OCI-LY3 (cell line): Measurements from ENCODE around the gene BPIFB2.

Source experiments
- H2AFZ ChIP-seq: fragments of 200-600, 300-600 bp; shearing (Covaris generic); 2 replicates; pipeline ENCODE4 v1.6.0; 2014; ENCODE audit warnings: antibody characterized with exemption, low read depth, low read length
- H3K27ac ChIP-seq: fragments of 200-600, 300-600 bp; sonication (generic); 2 replicates; pipeline ENCODE4 v1.5.1; 2014; ENCODE audit warnings: mild to moderate bottlenecking, low read length, moderate library complexity, mixed read lengths
- H3K27me3 ChIP-seq: fragments of 200-600, 300-600 bp; sonication (generic); 2 replicates; pipeline ENCODE4 v1.6.1; 2014; ENCODE audit warnings: low read depth, low read length, mixed read lengths
- H3K36me3 ChIP-seq: fragments of 200-600, 300-600 bp; sonication (generic); replicated peaks from 2 replicates; pipeline ENCODE3; 2014; ENCODE audit warnings: low read depth, low read length, mixed read lengths
- H3K4me1 ChIP-seq: fragments of 300-600, 200-600 bp; sonication (generic); 2 replicates; pipeline ENCODE4 v1.6.1; 2014; ENCODE audit warnings: low read length, mixed read lengths
- H3K4me2 ChIP-seq: fragments of 200-600, 300-600 bp; sonication (generic); 2 replicates; pipeline ENCODE4 v1.6.1; 2014; ENCODE audit warnings: low read length, mixed read lengths
- H3K4me3 ChIP-seq: fragments of 300-600, 200-600 bp; sonication (generic); 2 replicates; pipeline ENCODE4 v1.5.1; 2014; ENCODE audit warnings: antibody characterized with exemption, mild to moderate bottlenecking, low read length, moderate library complexity
- H3K79me2 ChIP-seq: fragments of 300-600, 200-600 bp; shearing (Covaris generic); 2 replicates; pipeline ENCODE4 v1.6.1; 2014; ENCODE audit warnings: mild to moderate bottlenecking, low read length, mixed read lengths
- H3K9ac ChIP-seq: fragments of 300-600, 200-600 bp; shearing (Covaris generic); 2 replicates; pipeline ENCODE4 v1.6.0; 2014; ENCODE audit warnings: mild to moderate bottlenecking, low read length, moderate library complexity
- H3K9me3 ChIP-seq: fragments of 200-600, 300-600 bp; shearing (Covaris generic); 2 replicates; pipeline ENCODE4 v1.6.1; 2014; ENCODE audit warnings: low read length, mixed read lengths; ENCODE audit not compliant: insufficient read depth
- H4K20me1 ChIP-seq: fragments of 200-600, 300-600 bp; sonication (generic); 2 replicates; pipeline ENCODE4 v1.6.1; 2016; ENCODE audit warnings: low read length, mixed read lengths; ENCODE audit not compliant: insufficient read depth
- CTCF ChIP-seq: fragments of 200-600, 300-600 bp; sonication (generic); IDR thresholded peaks from 2 replicates; pipeline ENCODE4 v1.5.1; 2014; ENCODE audit warnings: antibody characterized with exemption, low read length, low read depth
- EZH2phosphoT487 ChIP-seq: fragments of 200-600 bp; shearing (Covaris generic); IDR thresholded peaks from 2 replicates; pipeline ENCODE4 v1.6.1; 2018; ENCODE audit warnings: antibody characterized with exemption, mixed run types, low read depth

The BPIFB2 gene

GRCh38 chr20:33046412-33046811 is 38.9 kb downstream of the BPIFB2 start:
- no peak overlapping the region for H3K4me2 ChIP-seq
- H3K27ac ChIP-seq, result no peak overlapping the region
- TF ChIP-seq CTCF, result no peak
- TF ChIP-seq EZH2phosphoT487, result no peak
- no peaks in the 10 kb centered on the region for H3K79me2 ChIP-seq
- no peaks in the 10 kb centered on the region for H3K36me3 ChIP-seq
- no peak overlapping the region for H3K4me3 ChIP-seq
- H3K4me1 ChIP-seq, result no peaks in the 10 kb centered on the region
- H2AFZ ChIP-seq, result no peak overlapping the region
- H3K9ac ChIP-seq, result no peak overlapping the region
- no peaks in the 10 kb centered on the region for H3K9me3 ChIP-seq
- no peaks in the 10 kb centered on the region for H4K20me1 ChIP-seq
- H3K27me3 ChIP-seq, result no peaks in the 10 kb centered on the region

DNA sequence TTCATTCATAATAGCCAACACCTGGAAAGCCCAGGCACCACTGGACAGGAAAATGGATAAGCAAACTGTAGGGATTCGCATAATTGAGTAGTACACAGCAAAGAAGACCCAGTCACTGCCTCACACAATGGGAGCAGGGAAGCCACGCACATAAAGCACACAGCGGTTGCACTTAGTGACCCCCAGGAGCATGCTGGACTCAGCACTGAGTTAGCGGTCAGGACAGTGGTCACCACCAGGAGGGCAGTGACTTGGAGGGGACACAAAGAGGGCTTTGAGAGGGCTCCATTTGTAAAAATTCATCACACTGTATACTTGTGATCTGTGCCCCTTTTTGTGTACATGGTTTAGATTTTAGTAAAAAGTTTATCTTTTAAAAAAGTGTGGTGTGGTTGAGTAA is 43.8 kb downstream of the BPIFB2 start:
- Histone ChIP-seq H3K9me3 (no peaks in the 10 kb centered on the region), H2AFZ (no peak overlapping the region), H3K79me2 (no peaks in the 10 kb centered on the region), H3K4me2 (no peak overlapping the region), H3K9ac (no peak overlapping the region), H4K20me1 (no peaks in the 10 kb centered on the region), H3K36me3 (no peaks in the 10 kb centered on the region), H3K4me3 (no peak overlapping the region), H3K4me1 (no peaks in the 10 kb centered on the region), H3K27me3 (no peaks in the 10 kb centered on the region), H3K27ac (no peak overlapping the region)
- TF ChIP-seq EZH2phosphoT487 (no peak), CTCF (no peak)

DNA sequence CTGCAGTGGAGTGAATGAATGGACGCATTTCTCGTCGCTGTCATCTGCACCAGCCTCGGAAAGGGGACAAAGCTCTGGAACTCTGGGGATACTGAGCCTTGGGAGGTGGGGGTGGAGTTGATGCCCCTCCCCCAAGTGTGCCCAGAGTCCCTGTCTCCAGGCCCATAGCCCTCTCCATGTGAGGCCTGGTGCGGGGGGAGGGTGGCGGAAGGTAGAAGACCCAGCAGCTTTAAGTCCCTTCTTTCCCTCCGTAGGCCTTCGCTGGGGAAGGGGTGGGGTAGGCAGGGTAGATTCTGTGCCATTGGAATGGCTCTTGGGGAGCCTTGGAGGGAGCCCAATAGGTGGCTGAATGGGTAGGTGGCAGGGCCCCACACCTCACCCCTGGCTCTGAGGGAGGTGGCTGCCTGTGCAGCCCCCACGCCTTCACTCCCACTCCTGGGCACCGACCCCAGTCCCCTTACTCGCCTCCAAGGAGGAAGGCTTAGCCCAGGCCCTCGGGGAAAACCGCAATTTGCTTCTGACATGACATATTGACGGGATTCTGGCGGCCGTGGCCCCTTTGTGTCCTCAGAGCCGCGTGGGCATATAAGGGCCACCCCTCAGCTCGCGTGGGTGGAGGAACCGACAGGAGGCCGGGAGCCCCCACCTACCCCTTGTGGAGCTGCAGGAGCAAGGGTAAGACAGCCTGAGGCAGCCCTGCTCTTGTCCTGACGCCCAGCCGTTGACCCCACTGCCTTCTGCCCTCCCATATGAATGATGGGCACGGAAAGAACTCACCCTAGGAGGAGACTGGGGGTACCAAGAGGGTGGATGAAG is 46.0 kb downstream of the BPIFB2 start, which contains the start of gene BPIFB3:
Gene BPIFB3, plus strand, starts transcription at position 613 of the 816 bp plus-strand sequence. CDS start 1,533 bp downstream, outside the sequence.
- H3K79me2 ChIP-seq, result no peaks in the 10 kb centered on the region
- H3K4me2 ChIP-seq, result no peak within 1 kb of the TSS
- H2AFZ ChIP-seq, result no peak within 1 kb of the TSS
- no peak within 1 kb of the TSS for H3K9ac ChIP-seq
- no peaks in the 10 kb centered on the region for H3K9me3 ChIP-seq
- H4K20me1 ChIP-seq, result no peaks in the 10 kb centered on the region
- no peaks in the 10 kb centered on the region for H3K27me3 ChIP-seq
- TF ChIP-seq CTCF, result no peak
- TF ChIP-seq EZH2phosphoT487, result no peak
- H3K27ac ChIP-seq, result no peak within 1 kb of the TSS
- no peak within 1 kb of the TSS for H3K4me3 ChIP-seq
- H3K36me3 ChIP-seq, result no peaks in the 10 kb centered on the region
- no peaks in the 10 kb centered on the region for H3K4me1 ChIP-seq

DNA sequence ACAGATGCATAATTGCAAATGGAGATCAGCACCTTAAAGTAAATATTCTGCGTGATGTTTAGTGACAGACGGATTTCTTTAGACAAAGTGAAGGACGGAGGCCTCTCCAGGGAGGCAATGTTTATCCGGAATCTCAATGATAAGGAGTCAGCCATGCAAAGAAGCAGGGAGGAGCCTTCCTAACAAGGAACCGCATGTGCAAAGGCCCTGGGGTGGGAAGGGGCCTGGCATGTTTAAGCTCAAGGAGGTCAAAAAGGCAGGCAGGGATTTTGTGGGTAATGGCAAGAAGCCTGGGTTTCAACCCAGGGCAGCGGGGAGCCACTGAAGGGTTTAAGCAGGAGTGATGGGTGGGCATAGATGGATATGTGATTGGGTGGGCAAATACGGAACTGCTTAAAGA is 46.9 kb downstream of the BPIFB2 start:
- no peak overlapping the region for H3K9ac ChIP-seq
- no peaks in the 10 kb centered on the region for H3K4me1 ChIP-seq
- no peaks in the 10 kb centered on the region for H3K36me3 ChIP-seq
- no peak overlapping the region for H3K4me3 ChIP-seq
- no peaks in the 10 kb centered on the region for H4K20me1 ChIP-seq
- no peaks in the 10 kb centered on the region for H3K79me2 ChIP-seq
- no peaks in the 10 kb centered on the region for H3K9me3 ChIP-seq
- H3K27ac ChIP-seq, result no peak overlapping the region
- no peak overlapping the region for H3K4me2 ChIP-seq
- no peak overlapping the region for H2AFZ ChIP-seq
- no peak for TF ChIP-seq CTCF
- no peak for TF ChIP-seq EZH2phosphoT487
- no peaks in the 10 kb centered on the region for H3K27me3 ChIP-seq
